GM10847 (cell line): ENCODE measurements around the gene SEMA3G.

Experiments
- POLR2A ChIP-seq: IDR thresholded peaks from 2 replicates; pipeline ENCODE4 v1.6.1; 2011; ENCODE audit not compliant: insufficient read length; ENCODE audit errors: extremely low read depth

Gene SEMA3G

DNA sequence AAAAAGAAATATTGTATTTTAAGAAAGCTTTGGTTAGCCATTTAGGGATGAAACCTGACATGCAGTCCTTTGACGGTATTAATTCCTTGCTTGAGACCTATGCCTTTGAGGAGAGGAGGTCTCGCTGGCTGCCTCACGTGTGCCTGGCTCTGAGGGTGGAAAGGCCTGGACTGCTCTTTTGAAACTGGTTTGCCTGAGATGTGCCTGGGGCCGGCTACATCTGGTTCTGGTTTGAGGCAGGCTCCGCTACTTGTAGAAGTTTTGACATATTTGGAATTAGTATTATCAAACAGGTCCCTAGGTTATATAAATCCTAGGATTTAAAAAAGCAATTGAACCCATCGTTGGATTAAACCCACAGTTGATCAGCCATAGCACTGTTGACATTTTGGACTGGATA, 17.0 kb upstream of the SEMA3G start:
- TF ChIP-seq POLR2A: no peak

DNA sequence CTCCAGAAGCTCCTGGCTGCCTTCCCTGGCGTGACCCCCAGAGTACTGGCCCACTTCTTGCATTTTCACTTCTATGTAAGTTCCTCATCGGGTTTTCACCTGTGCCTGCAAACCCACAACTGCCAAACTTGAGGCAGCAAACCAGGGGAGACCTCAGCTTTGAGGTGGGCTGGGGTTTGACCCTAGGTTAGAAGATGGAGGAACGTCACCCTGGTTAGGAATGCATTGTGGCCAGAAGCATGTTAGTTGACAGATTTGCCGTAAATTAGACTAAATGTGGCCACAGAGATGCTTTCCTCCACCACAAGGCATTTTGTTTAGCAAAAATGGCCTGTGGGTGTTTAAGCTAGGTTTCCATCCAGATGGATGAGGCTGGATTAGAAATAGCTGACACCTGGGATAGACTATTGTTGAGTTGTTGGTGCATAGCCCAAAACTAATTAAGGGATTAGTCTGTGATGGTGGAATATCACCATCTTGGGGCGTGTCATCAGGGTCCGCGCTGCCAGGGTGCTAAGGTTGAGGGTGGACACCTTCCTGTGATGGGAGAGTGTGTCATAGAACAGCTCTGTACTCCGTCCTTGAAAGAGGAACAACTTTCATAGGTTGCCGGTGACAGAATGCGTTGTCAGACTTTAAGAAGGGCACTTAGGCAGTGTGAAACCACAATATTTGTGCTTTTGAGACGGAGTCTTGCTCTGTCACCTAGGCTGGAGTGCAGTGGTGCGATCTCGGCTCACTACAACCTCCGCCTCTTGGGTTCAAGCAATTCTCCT, 14.1 kb upstream of the SEMA3G start:
- no peak for TF ChIP-seq POLR2A

DNA sequence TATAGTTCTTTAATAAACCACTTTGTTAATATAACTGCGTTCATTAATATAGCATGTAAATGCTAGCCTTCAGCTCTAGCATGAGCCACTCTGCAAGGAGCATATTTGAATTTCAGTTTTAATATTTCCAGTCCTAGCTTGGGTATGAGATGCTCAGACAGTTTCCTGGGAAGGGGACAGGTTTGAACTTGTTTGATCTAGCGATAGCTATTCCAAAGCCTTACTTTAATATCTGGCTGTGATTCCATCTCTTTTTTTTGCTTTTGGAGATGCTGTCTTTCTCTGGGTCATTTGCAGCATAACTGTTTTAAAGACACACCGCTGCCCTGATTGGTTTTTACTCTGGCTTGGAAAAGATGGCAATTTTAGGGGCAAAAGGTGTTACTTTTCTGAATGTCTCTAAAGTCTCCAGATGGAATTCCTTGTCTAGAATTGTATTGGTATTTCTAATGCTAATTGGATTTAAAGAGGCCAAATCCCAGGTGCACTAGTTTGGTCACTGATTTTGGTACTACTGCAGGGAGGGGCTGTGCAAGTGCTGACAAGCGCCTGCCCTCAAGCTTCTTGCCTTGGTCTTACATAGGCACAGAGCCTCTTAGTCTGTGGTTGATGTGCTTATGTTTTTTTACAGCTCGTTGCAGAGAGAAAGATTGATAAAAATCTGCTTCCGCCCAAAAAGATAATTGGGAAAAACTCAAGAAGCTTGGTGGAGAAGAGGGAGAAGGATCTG, 13.3 kb upstream of the SEMA3G start:
- no peak for TF ChIP-seq POLR2A

DNA sequence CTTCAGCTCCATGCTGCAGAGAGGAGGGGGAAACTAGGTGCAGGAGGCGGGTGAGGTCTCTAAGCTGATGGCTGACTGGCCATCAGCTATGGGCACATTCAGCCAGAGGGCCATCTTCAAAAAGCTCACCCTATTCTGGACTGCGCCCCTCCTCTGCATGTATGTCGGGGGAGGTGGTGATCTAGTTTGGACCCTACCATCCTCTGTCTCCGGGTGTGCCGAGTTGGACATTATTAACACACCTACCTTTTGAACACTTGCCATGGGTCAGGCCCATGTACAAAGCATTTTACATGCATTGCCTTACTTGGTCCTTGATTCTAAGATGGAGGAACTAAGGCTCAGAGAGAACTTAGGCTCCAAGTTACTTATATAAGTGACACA, 11.9 kb upstream of the SEMA3G start:
- TF ChIP-seq POLR2A: no peak

DNA sequence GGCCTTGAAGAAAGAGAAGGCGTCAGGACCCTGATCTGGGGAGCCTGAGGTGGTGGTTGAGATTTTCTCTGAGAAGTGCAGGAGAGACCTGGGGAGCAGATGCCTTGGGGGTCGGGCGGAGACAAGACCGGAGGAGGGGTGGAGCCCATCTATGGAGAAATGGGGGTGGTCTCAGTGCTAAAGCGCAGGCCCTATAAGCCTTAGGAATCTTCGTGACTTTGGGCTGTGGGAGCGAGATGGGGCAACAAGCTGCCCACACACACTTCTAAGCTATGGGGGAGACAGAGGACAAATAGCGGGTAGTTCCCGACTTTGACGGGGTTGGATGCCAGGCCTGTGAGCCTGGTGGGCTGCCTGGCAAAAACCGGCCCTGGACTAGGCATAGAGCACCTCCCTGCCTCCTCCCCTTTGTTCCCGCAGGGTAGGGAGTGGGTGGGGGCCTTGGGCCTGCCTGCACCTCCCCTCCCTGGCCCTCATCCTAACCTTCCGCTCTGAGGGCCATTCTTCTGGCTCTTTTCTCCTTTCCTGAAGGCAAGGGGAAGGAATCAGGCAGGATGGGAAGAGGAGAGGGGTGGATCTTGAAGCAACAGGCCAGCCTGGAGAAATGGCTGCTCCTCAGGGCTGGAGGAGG, 11.4 kb upstream of the SEMA3G start:
- TF ChIP-seq POLR2A: no peak

DNA sequence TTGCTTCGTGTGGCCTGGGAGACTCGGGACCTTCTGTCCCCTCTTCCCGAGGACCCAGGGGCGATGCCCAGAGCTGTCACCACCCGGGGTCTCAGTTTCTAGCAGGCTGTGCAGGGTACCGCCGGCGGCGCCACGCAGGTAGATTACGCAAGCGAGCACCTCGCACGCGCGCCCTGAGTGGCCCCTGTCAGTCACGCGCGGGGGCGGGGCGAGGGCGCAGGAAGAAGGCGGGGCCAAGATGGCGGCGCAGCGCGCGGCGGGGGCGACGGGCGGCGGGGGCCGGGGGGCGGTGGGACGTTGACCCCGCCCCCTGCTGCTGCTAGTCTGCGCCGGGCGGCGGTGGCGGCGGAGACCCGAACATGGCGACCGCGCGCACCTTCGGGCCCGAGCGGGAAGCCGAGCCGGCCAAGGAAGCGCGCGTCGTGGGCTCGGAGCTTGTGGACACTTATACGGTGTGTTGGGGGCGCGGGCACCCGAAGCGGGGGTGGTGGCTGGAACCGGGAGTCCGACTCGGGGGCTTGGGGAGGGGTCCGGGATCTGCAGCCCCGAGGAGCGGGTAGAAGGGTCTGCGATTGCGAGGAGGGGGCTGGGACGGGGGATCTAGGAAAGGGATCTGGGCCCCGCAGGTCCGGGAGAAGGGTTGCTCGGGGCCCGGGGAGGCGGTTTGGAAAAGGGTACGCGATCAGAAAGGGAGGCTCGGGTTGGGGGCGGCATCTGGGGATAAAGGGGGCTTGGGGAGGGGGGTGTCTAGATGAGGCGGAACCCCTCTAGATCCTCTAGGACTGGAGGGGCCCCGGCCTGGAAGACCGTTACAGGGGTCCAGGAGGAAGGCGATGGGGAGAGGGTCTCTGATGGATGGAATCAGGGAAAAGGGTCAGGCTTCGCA, 10.6 kb upstream of the SEMA3G start, which contains the start of gene NISCH:
TSS of gene NISCH (plus strand) at position 322 of the 886 bp plus-strand sequence. CDS start at position 360, 38 bp downstream.
- peak; percentile 92 for TF ChIP-seq POLR2A

DNA sequence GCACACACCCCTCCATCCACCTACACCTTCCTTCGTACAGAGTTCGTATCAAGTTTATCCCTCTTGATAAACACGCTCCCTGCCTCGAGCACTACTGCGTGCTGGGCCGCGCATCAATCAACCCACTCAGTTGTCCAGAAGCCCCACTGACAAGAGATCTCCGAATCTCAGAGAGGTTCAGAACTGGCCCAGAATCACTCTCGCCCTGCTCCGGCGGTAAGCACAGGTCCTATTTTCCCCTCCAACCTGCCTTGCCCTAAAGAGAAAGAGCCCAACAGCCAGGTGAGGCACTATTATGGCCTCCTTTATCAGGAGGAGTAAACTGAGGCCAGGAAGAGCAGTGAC, 10.0 kb upstream of the SEMA3G start:
- TF ChIP-seq POLR2A: no peak

DNA sequence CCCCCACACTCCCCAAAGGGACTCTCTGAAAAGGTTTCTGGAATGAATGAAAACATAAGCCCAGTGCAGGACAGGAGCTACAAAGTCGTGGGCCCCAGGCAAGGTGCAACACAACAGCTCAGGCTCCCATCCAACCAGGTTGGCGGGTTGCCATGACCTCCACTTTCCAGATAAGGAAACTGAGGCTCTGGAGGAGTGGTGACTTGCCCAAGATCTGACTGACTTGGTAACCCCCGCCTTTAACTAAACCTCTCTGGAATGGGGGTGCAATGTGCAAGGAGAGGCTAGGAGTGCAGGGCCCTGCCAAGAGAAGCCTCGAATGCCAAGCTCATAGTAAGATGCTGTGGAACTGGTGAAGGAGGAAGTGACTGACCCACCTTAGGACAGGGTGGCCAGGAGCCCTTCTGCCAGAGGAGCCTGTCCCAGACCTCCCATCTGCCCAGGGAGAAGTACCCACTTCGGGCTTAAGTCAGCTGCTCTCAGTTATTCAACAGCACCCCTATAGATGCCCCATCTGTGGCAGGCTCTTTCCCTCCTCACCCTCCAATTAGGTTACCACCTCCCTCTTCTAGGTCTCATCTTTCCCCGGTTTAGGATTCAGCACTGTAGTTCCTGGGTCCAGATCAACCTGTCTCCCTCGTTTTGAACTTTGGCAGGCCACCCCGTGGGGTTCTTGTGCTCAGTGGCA, 9.5 kb upstream of the SEMA3G start:
- TF ChIP-seq POLR2A: no peak

DNA sequence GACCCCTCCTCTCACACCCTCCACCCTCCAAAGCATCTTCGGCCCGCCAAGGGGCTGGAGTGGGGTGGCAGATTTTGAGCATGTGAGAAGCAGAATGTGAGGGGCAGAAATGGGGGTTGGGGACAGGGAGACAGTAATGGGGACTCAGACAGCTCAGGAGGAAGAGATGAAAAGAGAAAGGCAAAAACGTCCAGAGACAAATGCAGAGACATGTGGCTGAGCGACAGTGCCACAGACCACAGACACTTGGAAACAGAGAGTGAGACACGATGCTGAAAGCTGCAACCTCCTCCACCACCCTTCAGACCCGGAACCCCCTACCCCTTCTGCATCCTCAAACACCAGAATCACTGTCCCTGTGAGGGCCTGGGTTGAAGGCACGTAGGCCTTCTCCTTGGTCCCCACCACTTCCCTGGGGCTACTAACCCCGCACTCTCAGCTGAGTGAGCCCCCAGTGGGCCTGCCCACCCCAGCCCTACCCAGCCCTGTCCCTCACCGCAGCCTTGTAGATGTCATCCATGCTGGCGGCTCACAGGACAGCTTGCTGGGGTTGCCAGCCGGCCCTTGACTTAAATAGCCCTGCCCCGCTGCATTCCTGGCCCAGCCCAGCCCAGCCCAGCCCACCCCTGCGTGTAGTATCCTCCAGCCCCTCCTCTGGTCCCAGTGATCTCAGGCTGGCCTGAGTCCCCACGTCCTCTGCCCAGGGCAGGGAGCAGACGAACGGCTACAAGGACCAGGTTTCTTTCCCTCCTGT, 8.8 kb upstream of the SEMA3G start, which contains the start of gene TNNC1:
TSS of gene TNNC1 (minus strand) at position 546 of the 754 bp plus-strand sequence. CDS start at position 520, 26 bp downstream.
- TF ChIP-seq POLR2A: no peak

DNA sequence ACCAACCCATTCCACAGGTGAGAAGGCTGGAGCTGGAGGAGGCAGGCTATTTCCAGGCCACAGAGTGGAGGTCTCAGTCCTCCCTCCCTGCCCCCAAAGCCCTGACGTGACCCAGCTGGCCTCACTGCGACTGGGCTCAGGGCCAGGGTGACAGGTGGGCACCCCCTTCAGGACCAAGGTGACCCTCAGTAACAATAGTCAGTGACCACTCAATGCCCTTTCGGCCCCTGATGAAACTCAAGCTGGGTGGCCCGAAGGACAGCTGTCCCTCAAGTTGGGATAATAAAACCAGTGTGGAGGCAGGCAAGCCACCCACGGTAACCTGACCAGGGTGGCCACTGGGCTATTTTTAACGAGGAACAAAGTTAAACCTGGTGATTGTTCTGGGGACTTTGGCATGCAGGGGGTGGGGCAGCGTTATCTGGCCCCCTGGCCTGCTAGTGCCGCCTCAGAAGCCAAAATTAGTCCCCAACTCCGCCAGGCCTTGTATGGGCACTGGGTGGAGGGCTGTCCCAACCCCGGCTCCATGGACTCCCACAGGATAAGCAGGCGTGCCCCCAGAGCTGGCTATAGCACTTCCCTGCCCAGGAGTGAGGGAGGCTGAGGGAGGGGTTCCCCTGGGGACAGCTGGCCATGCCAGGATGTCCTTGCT, 7.8 kb upstream of the SEMA3G start:
- no peak for TF ChIP-seq POLR2A

DNA sequence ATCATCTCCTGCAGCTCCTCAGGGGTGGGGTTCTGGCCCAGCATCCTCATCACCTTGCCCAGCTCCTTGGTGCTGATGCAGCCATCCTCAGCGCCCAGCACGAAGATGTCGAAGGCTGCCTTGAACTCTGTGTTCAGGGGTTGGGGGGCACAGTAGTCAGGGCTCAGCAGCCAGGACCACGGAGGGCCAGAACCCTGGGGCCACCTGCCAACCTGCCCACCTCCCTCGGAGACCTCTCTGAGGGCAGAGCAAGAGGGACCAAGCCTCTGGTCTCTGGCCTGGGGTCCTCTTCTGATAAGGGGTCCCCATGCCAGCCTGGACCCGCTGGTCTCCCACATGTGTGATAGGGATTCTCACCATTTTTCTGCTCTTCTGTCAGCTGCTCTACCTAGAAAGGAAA, 7.2 kb upstream of the SEMA3G start:
- TF ChIP-seq POLR2A: no peak

DNA sequence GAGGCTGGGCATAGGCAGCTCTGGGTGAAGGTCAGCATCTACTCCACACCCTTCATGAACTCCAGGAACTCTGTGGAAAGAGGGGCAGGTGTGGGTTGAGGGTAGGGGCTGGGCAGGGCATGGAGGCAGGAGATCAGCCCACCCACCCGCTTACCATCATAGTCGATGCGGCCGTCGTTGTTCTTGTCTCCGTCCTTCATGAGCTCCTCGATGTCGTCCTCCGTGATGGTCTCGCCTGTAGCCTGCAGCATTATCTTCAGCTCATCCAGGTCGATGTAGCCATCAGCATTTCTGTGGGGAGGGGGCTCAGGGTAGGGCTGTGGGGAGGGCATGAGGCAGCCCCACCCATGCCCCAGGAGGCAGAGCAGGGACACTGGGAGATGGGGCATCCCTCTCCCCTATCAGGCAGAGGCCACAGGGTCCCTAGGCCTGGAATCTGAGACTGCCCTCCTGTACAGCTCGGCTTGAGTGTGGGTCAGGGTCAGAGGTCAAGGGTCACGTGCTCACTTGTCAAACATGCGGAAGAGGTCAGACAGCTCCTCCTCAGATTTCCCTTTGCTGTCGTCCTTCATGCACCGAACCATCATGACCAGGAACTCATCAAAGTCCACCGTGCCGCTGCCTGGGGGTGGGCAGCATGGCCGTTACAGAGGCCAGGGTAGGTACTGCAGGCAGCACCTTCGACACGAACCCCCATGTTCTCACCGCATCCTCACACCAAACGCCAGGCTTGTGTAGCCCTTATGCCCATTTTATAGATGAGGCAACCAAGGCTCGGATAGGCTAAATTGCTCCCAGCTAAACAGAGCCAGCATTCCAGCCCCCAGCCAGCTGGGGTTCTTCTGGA, 6.6 kb upstream of the SEMA3G start:
- TF ChIP-seq POLR2A: no peak

DNA sequence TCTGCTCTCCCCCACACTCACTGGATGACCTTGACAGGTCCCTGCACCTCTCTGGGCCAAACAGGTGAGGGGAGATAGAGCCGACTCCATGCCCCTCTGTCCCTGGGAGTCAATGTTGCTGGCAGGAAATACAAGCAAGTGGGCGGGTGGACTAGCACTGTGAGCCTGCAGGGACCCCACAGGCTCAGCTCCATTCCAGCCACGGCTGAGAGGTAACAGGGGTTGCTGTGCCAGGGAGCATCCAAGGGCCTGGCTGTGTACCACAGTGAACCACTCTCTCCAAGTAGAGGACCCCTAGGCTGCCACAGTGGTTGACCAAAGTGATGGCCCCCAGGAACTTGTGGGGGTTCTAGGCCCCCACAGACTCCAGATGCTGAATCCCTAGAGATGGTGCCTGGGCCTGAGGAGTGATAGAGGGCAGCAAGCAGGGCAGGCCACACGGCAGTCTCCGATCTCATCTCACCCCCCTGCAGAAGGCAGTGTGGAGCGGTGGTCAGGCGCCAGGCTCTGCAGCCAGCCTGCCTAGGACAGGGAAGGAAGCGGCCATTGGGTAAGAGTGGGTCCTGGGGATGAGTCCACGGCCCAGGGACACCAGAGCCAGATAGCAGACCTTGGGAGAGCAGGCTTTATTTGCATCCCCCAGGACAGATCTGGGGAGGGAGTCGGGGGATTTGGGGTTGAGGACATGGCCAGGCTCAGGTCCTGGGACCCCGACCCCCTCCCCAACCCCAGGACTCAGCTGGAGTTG, 5.8 kb upstream of the SEMA3G start:
- TF ChIP-seq POLR2A: no peak
